ENCODE data around the gene TAF11L8.
"Not testable (repeated sequence)": the region's sequence is repeated elsewhere in the genome, so short reads cannot be mapped to it uniquely, and the experiment has no call there.

The TAF11L8 gene

GRCh38 chr5:17590860-17591259 lies at the start of gene TAF11L8:
TSS of gene TAF11L8 (minus strand) at chr5:17590960.
- not testable (repeated sequence) for DNase-seq

DNA sequence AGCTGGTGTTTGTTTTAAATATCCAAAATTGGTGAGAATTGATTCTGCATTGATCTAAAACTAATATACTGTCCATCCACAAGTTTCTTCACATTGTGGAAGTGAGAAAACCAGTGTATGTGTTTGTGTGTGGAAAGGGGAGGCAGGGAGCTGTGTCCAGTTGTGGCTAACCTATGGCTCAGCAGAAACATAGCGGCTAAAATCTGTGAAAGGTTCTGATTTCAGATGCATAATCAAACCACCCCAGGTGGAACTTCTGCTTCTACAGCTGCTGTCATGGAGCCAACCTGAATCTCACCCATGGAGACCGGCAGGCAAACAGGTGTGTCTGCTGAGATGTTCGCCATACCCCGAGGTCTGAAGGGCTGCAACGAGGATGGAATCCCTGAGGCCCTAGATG lies 43.4 kb upstream of the TAF11L8 start, which contains the start of gene TAF11L14:
TSS of gene TAF11L14 (plus strand) at position 301 of the 400 bp plus-strand sequence.
- DNase-seq: no peak

GRCh38 chr5:17631788-17632187 lies 41.0 kb upstream of the TAF11L8 start, which contains the start of gene TAF11L13:
TSS of gene TAF11L13 (plus strand) at chr5:17632088.
- not testable (repeated sequence) for DNase-seq

GRCh38 chr5:17625686-17626085 lies 34.9 kb upstream of the TAF11L8 start:
- DNase-seq: no peak

- no peak for DNase-seq
Measured at GRCh38 chr5:17620627-17621026, 29.9 kb upstream of the TAF11L8 start.

GRCh38 chr5:17619354-17619753 lies 28.6 kb upstream of the TAF11L8 start:
- DNase-seq: no peak

- DNase-seq: no peak
Measured at GRCh38 chr5:17614872-17615605, 24.3 kb upstream of the TAF11L8 start.

DNA sequence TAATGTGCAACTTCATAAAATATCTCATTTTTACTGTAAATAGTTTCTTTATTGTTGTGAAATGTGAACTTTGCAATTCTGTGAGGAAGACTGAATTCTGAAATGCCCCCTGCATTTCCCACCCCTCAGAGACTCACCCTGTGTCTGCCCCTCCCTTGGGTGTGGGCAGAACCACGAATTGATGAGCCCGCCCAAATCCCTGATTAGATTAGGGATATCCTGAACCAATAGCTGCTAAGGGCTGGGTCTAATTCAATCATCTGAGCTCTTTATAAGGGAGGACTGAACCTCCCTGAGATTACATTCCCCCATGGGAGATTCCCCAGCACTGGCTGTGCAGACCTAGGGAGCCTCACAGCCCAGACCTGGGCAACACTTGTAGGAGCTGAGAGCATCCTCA lies 19.3 kb upstream of the TAF11L8 start, which contains the start of gene TAF11L12:
TSS of gene TAF11L12 (plus strand) at position 301 of the 400 bp plus-strand sequence.
- not testable (repeated sequence) for DNase-seq

- not testable (repeated sequence) for DNase-seq
Measured at GRCh38 chr5:17607461-17607860, 16.7 kb upstream of the TAF11L8 start.

GRCh38 chr5:17604951-17605350 lies 14.2 kb upstream of the TAF11L8 start:
- no peak for DNase-seq

DNA sequence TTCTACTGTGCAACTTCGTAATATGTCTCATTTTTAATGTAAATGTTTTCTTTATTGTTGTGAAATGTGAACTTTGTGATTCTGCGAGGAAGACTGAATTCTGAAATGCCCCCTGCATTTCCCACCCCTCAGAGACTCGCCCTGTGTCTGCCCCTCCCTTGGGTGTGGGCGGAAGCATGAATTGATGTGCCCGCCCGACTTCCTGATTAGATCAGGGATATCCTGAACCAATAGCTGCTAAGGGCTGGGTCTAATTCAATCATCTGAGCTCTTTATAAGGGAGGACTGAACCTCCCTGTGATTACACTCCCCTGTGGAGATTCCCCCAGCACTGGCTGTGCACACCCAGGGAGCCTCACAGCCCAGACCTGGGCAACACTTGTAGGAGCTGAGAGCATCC lies 13.1 kb upstream of the TAF11L8 start, which contains the start of gene TAF11L11:
TSS of gene TAF11L11 (plus strand) at position 304 of the 400 bp plus-strand sequence.
- not testable (repeated sequence) for DNase-seq

DNA sequence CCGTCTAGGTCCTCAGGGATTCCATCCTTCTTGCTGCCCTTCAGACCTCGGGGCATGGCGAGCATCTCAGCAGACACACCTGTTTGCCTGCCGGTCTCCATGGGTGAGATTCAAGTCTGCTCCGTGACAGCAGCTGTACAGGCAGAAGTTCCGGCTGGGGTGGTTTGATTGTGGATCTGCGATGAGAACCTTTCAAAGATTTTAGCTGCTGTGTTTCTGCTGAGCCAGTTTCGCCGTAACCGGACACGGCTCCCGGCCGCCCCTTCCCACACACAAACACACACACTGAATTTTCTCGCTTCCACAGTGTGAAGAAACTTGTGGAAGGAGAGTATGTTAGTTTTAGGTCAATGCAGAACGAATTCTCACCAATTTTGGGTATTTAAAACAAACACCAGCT lies 7.0 kb upstream of the TAF11L8 start, which contains the start of gene TAF11L10:
TSS of gene TAF11L10 (minus strand) at position 101 of the 400 bp plus-strand sequence.
- DNase-seq: not testable (repeated sequence)

DNA sequence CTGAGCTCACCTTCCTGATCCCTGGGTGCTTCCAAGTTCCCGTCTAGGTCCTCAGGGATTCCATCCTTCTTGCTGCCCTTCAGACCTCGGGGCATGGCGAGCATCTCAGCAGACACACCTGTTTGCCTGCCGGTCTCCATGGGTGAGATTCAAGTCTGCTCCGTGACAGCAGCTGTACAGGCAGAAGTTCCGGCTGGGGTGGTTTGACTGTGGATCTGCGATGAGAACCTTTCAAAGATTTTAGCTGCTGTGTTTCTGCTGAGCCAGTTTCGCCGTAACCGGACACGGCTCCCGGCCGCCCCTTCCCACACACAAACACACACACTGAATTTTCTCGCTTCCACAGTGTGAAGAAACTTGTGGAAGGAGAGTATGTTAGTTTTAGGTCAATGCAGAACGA lies 3.5 kb upstream of the TAF11L8 start, which contains the start of gene TAF11L9:
TSS of gene TAF11L9 (minus strand) at position 140 of the 400 bp plus-strand sequence.
- not testable (repeated sequence) for DNase-seq

GRCh38 chr5:17585658-17586057 lies 5.1 kb downstream of the TAF11L8 start, which contains the start of gene TAF11L7:
TSS of gene TAF11L7 (minus strand) at chr5:17585758.
- not testable (repeated sequence) for DNase-seq
